Endothelial cell of hepatic sinusoid (primary cell): ENCODE data around the gene ZNF490.

Source experiments
- in situ Hi-C: cut with HindIII; loops from 2 replicates; pipeline ENCODE4 v1.10.0; 2017; ENCODE audit warnings: low sequenced_read_pairs

Gene ZNF490

GRCh38 chr19:12546903-12547302, 63.7 kb downstream of the ZNF490 start:
- in situ Hi-C loops, result no loop called here

GRCh38 chr19:12546068-12546467, 64.5 kb downstream of the ZNF490 start:
- in situ Hi-C loops, result no loop called here

- in situ Hi-C loops, result no loop called here
Measured at GRCh38 chr19:12545267-12545666, 65.3 kb downstream of the ZNF490 start.

- in situ Hi-C loops, result no loop called here
Measured at GRCh38 chr19:12544401-12544876, 66.2 kb downstream of the ZNF490 start.

GRCh38 chr19:12543855-12544254, 66.8 kb downstream of the ZNF490 start:
- in situ Hi-C loops, result no loop called here
